Medulla oblongata (tissue), 1 donor: ENCODE results near the gene ABI2.
"Not testable (repeated sequence)": the region's sequence is repeated elsewhere in the genome, so short reads cannot be mapped to it uniquely, and the experiment has no call there.

Experiments used
- DNase-seq: peaks from one replicate; pipeline ENCODE4 v3.0.0-alpha.2; 2015; ENCODE audit errors: extremely low spot score

Gene ABI2

DNA sequence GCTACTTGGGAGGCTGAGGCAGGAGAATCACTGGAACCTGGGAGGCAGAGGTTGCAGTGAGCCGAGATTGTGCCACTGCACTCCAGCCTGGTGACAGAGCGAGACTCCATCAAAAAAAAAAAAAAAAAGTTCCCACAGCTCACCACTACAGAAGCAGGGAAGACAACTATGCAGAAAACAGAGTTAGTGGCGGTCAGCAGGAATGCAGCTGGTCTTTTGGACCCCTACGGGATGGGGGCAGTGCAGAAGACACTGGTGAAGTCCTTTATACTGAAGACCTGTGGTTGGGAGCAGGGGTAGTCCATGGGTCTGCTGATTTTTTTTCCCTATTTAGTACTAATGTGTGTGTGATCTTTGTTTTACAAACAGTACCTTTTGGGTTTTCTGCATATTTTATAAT is 101.4 kb downstream of the ABI2 start:
- not testable (repeated sequence) for DNase-seq

DNA sequence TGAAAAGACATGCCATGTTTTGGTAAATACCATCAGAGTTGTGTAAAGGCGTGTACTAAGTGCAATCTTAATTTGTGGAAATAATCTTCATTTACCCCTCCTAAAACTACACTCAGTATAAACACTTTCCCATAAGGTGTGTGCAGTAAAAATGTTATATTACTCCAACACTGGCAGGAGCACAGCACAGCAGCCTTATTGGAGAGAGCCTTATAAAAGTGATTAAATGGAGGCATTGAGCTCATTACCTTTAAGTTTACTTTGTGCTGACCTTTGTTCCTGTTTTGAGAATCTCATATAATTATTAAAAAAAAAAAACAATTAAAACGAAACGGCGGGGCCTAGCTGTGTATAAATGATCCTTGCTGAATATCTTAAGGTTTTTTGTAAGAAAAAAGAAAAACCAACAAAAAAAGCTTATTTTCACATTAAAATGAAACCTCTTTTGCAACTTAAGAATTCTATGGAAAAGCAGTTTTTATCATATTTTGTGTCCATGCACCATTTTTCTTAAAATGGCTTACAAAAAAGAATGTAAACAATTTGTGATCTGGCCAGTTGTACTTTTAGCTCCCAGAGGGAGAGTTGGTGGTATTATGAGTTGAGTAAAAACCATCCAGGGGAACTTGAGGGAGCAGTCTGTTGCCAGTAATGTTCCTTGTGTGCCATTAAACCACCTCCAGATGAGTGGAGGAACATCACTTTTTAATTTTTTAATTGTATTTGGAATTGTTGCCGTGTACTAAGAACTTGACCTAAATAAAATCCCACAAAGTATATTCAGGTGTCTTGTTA is 103.4 kb downstream of the ABI2 start:
- no peak for DNase-seq

DNA sequence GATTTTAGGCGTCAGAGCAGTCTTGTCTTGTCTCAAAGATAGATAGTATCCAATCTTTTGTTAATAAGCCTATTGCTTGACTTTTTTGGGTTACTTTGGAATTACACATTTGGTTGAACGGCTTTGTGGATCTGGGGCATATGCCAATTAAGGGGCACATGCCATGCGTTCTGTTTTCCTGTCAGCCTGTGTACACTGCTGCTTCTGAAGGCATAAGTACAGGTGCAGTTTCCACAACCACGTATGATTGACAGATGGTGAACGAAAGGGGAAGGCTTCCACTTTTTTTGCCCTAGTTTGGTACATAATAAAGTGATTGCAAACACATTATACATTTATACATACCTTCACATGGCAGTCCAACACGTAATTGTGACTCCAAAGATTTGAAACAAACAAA is 104.6 kb downstream of the ABI2 start:
- DNase-seq, result no peak

DNA sequence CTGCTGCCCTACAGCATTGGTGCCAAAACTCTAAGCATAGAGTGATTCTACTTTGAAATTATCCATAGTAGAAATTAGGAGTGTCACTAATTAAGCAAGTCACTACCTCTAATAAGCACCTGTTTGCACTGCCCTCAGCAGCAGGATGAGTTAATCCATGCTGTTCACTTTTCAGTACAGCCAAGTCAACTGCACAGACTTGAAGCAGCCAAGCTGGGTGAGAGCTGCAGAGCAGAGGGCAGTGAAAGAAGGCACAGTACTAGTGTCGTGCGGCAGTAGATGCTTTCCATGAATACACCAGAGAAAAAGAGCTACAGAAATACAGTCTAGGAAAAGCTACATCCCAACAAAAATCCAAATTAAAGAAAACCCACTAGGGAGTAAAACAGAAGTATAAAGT is 108.3 kb downstream of the ABI2 start:
- DNase-seq, result no peak

DNA sequence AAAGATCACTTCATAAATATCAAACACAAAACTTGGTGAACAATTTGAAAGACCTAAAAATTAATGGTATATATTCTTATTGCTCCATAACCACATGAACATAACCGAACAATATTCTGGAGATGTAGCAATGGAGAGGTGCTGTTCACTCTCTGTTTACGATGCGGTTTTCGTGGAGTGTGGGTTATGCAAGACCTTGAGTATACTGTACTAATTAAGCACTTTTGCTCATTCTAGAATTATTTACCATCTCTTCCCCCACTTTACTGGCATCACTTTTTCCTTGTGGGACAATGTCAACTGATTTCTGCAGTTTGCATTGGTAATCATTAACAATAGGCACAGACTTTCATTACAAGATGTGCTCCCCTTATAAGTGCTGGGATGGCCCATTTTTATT is 109.3 kb downstream of the ABI2 start:
- DNase-seq, result no peak

DNA sequence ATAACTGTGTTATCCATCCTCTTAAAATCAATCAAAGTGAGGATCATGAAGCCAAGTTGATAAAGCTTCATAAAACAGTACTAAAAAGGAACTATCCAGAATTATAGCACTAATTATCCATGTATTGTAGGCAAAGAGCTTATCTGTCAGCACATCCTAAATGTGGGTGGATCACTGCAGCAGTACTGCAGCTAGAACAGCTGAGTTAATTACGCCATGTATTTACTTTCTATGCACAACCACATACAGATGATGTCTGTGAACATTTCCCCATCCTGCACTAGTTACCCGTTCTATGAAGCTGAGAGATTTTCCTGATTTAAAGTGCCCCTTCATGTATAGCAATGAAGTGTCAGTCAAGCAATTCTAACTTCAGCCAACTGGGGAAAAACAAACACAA is 110.3 kb downstream of the ABI2 start:
- DNase-seq, result no peak

DNA sequence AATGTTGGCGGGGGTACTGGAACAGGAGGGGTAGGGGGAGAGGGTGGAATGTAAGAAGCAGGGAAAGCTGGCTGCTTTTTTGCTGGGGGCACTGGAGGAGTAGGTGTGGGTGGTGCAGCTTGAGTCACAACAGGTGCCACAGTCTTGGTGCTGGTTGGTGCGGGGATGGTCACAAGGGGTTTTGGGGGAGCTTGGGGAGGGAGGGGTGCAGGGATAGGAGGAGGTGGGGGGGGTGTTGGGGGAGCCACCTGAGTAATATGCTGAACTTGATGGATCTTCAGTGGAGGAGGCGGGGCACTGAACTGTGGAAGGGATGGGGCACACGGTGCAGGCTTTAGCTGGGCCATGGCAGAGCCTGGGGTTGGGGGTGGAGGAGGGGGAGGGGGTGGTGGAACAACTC is 112.5 kb downstream of the ABI2 start:
- no peak for DNase-seq

DNA sequence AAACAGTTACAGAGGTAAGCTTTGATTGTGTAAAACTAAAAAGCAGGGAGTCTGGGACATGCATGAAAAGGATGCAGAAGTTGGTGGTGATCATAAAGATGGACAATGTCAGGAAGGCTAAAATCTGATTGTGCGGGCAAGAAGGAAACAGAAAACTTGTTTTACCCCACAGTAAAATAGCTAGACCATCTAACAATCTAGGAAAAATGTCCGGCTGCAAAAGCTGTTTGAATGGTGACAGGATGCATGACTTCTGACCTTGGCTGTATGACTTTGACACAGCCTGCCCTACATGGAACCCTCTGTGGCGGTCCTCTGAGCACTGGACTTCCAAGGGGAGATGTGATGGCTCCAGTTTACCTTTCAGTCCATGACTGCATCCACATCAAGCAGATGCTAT is 113.3 kb downstream of the ABI2 start:
- no peak for DNase-seq

DNA sequence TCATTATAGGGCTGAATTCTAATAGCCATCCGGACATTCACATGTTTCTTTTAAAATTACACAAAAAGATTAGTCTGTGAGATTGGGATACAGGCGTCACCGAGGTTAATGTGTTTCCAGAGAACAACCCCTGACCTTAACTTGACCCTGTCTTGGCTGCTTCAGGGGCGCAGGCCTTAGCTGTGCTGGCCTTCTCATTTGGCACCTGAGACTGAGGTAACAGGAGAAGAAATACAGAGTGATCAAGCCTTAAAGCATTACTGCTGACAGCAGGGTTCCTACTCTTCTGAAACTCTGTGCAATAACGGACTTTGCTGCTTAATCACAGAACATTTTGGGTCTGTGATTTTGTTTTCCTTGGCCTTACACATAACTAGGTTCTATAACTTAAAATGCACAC is 114.3 kb downstream of the ABI2 start:
- DNase-seq, result no peak

DNA sequence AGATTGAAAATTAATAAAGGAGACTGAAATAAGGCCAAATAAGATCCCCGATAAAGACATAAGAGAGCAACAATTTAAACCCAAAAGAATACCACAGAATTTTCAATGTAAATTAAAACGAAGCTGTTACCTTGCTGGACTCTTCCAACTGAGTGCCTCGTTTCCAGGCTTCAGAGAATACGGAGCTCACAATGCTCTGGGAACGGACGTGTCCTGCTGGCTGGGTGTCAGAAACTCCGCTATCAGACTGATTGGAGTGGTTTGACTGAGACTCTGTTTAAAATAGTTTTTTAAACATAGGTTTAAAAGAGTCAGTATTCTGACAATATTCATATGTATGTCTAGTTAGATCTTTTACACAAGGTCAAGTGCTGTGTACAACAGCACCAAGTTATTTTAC is 116.5 kb downstream of the ABI2 start:
- no peak for DNase-seq

DNA sequence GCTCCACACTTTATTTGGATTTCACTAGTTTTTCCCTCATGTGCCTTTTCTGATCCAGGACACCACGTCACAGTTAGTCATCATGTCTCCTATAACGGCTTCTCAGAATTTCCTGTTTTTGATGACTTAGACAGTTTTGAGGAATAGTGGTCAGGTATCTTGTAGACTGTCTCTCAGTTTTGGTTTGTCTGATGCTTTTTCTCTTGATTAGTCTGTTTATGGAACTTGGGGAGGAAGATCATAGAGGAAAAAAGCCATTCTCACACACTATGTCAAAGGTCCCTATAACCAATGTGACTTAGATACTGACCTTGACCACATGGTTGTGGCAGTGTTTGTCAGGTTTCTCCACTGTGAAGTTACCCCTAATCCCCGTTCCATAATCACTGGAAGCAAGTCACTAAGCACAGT is 117.9 kb downstream of the ABI2 start:
- DNase-seq, result no peak

DNA sequence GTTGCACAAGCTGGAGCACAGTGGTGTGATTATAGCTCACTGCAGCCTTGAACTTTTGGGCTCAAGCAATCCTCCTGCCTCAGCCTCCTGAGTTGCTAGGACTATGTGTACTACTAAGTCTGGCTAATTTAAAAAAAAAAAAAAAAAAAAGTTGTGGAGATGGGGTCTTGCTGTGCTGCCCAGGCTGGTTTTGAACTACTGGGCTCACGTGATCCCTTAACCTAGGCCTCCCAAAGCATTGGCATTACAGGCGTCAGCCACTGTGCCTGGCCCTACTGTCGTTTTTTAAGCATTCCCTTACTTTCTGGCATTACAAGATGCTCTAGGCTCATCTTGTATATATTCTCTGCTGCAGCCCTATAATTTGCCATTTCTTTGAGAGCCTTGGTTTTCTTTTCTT is 118.6 kb downstream of the ABI2 start:
- DNase-seq, result no peak

DNA sequence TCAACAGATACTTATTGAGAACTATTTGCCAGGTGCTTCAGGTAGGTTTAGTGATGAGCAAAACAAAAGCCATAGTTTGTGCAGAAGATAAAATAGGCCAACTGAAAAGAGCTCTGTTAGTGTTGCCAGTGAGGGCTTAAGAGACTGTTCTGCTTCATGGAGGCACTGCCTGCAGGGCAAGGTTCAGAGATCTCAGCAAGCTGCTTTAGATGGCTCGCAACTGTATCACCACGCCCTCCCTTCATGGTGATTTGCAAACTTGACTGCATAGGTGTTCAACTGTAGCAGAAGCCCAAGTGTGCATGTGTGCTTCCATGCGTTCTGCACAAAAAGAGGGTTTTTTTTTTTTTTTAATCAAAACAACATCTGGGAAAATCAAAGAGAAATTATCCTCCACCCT is 122.4 kb downstream of the ABI2 start:
- no peak for DNase-seq

DNA sequence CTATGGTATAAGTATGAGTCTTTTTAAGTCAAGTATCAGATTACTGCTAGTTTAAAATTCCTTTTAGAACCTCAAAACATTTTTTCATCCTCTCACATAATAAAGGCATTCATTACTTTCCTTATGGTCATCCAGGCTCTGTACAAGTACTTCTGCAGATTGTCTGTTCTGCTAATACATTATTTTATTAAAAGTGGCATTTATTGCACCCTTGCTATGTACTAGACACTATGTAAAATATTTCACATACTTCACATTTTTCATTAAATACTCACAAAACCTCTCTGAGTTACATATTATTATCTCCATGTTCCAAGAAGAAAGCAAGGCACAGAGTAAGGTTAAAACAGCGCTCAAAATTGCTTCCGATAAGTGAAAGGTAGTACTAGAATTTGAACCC is 122.8 kb downstream of the ABI2 start:
- DNase-seq, result no peak

DNA sequence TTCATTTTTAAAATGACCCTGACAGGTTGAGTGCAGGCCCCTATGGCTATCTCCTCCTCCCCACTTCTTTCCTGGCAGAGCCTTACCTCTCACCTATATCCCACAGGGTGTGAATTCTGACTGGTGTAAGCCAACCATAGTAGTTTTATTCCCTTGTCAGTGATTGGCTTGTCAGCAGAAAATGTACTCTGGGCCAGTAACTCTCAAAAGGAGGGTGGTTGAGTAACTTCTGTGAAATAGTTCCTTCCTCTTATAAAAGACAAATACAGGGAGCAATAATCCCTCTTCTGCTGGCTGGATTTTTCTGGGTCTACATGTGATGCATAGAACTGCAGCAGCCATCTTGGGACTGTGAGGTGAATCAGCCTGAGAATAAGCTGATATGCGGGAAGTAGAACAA is 123.5 kb downstream of the ABI2 start:
- DNase-seq, result no peak

DNA sequence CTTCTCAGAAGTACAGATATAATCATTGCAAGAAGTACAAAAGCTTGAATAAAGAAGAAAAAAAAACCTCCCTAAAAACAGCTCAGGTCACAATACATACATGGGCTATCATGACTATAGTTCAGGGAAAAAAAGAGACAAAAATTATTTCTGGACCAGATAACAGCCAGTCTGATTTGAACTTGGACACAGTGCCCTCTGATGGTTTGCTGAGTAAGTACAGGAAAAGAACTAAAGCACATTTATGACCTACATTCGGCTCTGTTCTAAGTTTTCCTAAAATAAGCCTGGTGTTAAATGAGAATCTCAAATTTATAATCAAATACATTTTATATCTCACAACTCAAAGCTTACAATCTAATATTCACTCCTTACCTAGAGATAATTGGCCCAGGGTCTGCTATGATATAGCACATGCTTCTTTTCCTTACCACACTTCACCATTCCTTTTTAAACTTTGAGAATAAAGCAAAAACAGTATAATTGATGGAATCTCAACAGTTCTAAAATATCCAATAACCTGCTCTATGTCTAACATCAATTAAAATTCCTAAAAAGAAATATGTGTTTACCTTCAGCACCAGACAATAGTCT is 125.8 kb downstream of the ABI2 start:
- DNase-seq, result peak; percentile 71

DNA sequence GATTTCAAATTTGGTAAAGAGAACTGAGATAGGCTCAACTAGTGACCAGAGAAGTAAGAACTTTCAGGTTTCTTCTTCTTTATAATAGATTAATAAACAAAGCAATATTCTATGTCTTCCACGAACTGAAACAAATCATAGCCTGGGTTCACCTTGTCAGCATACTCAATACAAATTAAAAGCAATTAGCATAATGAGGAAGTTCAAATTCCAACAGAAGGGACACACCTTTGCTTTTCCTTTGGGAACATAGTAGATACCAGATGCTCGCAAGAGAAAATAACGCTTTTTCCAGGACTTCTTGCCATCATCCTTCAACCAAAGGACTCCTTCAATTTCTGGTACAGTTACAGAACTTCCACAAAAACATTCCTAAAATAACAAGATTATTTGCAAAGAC is 127.0 kb downstream of the ABI2 start:
- no peak for DNase-seq

DNA sequence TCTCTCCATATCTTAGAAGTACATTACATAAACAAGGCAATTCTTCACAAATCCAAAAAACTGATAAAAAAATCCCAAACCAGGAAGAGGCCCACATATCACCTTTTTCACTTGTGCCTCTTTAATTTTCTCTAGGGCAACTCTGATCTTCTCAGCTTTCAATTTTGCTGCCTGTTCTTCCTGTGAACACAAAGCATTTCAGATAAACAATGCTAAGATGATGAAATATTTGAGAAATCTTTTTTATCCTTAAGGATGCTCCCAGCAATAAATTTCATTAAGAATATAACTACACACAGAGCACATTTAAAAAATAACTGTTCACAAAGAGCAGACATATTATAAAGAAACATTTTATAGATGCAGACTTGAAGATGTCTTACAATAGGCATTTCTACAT is 133.6 kb downstream of the ABI2 start:
- DNase-seq, result no peak

DNA sequence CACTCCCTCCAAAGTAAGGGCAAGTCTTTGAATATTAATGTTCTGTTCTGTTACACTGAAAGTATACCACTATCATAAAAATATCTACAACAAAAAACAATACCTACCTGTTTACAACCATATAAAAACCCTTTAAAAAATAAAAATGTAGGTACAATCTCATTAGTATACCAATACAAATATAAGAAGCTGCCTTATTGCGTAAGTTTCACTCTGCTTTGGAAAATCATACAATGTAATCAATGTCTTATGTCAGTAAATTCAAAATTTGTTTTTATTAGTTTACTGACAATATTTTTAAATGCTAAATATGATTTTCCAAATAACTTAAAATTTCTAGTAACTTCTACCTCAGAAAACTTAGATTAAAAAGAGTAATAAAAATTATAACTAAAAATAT is 134.1 kb downstream of the ABI2 start:
- no peak for DNase-seq

DNA sequence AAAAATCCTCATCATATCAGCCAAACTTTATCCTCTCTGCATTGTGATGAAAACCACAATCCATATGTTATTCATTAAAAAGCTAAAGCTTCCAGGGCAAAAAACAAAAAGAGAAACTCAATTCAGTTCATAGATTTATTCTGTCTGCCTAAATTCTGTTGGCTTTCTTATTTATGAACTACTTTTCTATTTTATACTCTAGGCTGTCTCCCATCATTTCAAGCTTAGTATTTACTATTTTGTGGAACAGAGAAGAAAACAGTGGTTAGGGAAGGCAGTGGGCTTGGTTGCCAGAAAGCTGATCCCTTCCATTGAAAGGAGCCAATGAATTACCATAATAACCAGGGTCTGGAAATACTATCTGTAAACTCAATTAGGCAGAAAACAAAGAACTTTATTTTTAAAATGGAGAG is 135.1 kb downstream of the ABI2 start:
- no peak for DNase-seq

DNA sequence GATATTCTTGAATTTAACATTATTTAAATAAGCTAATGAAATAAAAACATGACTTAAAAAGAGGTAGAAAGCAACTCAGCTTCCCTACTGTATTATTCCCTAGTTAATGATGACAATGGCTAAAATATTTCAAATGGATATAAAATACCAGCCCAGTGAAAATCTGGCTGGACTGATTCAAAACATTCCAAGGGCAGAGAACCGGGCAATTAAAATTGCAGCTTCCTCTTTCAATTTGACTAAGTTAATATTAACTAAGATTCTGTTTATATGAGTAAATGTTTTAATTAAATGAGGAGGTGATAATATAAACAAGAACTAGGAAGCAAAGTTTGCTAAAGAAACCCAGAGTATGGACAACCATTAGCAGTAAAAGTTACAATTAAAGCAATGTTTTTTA is 141.4 kb downstream of the ABI2 start:
- no peak for DNase-seq

DNA sequence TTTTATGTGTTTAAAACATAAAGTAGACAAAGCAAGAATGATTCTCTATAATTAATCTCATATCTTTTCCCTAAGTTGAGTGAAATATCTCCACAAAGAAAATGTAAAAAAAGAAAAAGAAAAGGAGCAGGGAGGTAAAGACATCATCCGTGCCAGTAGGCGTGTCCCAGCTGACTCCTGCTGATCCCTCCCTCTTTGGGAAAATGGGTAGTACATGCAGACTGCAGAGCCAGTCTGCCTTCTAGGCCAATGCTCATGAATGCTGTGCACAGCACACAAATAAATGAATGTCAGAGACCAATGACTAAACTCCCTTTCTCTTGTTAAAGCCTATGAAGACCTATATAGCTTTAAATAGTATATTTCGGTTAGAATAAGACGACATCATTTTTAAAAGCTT is 142.2 kb downstream of the ABI2 start:
- DNase-seq, result no peak

DNA sequence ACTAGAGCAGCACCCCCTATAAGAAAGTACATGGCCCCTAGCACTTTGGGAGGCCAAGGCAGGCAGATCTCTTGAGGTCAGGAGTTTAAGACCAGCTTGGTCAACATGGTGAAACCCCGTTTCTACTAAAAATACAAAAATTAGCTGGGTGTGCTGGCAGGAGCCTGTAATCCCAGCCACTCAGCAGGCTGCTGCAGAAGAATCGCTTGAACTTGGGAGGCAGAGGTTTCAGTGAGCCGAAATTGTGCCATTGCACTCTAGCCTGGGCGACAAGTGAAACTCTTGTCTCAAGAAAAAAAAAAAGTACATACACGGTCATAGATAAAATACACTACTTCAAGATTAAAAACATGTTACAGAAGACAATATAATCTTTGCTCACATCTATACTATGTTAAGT is 143.1 kb downstream of the ABI2 start:
- no peak for DNase-seq

DNA sequence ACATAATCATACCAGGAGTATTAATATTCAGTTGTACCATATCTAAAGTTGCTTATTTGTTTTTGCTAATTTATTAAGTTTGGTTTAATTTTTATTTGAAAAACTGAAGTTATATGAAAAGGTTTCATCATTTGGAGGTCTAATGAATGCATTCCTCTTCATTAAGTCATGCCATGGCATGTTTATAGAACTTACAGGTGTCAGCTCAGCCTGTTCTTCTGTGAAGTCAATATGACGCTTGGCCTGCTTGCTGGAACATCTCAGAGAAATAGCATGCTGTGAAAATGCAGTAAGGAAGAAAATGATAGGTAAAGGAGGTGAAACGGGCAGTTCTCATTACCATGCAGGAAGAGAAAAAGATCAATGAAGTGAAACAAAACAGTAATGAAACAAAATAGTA is 148.7 kb downstream of the ABI2 start:
- DNase-seq, result no peak
